ENCODE data around the gene TMSB10.

Gene TMSB10

DNA sequence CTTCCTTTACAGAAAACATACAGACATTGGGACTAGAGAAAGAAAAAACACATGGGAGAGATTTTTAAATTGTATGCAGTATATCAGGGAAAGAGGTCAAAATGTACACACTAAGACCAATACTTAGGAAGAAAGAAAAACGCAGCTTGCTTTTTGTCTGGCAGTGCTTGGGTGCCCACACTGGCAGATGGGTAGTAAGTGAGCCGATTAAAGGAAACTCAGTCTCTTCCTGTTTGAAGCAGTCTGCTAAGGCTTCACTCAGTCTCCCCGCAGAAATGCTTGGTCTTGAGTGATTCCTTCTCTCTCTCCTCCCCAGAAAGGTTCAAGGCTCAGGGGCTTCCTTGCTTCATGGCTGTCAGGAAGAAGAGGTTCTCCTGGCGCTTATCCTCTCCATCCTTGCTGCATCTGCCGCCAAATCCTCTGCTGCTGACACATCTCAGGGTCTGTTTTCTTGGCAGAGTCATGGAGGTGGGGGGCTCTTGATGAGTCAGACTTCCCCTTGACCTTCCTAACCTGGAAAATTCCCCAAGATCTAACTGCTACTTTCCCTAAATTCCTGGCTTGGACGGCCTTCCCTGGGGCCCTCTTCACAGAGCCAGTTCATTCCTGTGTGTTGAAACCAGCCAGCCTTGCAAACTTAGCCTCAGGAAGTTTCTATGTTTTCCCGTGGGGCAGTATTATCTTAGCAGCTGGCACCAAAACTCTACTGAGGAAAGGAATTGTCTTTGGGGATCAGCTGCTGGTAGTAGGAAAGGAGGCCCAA is 10.5 kb upstream of the TMSB10 start:
- TF ChIP-seq YY1 (tag by site-specific recombination; IDR thresholded peaks at IDR 0.05), result no peak
- TF ChIP-seq ZNF146 (tag by site-specific recombination; IDR thresholded peaks at IDR 0.05), result no peak
- TF ChIP-seq ZNF214 (tag by site-specific recombination; IDR thresholded peaks at IDR 0.05; ENCODE audit: borderline replicate concordance), result no peak
- TF ChIP-seq, protein P1, sequence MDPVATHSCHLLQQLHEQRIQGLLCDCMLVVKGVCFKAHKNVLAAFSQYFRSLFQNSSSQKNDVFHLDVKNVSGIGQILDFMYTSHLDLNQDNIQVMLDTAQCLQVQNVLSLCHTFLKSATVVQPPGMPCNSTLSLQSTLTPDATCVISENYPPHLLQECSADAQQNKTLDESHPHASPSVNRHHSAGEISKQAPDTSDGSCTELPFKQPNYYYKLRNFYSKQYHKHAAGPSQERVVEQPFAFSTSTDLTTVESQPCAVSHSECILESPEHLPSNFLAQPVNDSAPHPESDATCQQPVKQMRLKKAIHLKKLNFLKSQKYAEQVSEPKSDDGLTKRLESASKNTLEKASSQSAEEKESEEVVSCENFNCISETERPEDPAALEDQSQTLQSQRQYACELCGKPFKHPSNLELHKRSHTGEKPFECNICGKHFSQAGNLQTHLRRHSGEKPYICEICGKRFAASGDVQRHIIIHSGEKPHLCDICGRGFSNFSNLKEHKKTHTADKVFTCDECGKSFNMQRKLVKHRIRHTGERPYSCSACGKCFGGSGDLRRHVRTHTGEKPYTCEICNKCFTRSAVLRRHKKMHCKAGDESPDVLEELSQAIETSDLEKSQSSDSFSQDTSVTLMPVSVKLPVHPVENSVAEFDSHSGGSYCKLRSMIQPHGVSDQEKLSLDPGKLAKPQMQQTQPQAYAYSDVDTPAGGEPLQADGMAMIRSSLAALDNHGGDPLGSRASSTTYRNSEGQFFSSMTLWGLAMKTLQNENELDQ (tag by site-specific recombination; IDR thresholded peaks at IDR 0.05; ENCODE audit: low read depth), result no peak
- TF ChIP-seq HOXD13 (CRISPR knock-in tag; IDR thresholded peaks at IDR 0.05; ENCODE audit: borderline replicate concordance), result no peak
- TF ChIP-seq, protein P2, sequence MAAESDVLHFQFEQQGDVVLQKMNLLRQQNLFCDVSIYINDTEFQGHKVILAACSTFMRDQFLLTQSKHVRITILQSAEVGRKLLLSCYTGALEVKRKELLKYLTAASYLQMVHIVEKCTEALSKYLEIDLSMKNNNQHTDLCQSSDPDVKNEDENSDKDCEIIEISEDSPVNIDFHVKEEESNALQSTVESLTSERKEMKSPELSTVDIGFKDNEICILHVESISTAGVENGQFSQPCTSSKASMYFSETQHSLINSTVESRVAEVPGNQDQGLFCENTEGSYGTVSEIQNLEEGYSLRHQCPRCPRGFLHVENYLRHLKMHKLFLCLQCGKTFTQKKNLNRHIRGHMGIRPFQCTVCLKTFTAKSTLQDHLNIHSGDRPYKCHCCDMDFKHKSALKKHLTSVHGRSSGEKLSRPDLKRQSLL (tag by site-specific recombination; IDR thresholded peaks at IDR 0.05), result no peak
- TF ChIP-seq ZNF132 (tag by site-specific recombination; IDR thresholded peaks at IDR 0.05; ENCODE audit: borderline replicate concordance), result no peak
- no peak for TF ChIP-seq GLI4 (tag by site-specific recombination; IDR thresholded peaks at IDR 0.05)
- no peak for TF ChIP-seq ZNF514 (tag by site-specific recombination; IDR thresholded peaks at IDR 0.05)
- TF ChIP-seq GLIS1 (tag by site-specific recombination; IDR thresholded peaks at IDR 0.05), result no peak
- TF ChIP-seq ZNF600 (tag by site-specific recombination; IDR thresholded peaks at IDR 0.05), result no peak
- no peak for TF ChIP-seq REPIN1 (tag by site-specific recombination; IDR thresholded peaks at IDR 0.05; ENCODE audit: low read depth)
- TF ChIP-seq ZNF274 (IDR thresholded peaks at IDR 0.05; ENCODE audit: low read length), result no peak
- no peak for TF ChIP-seq ZNF274 (tag by site-specific recombination; IDR thresholded peaks at IDR 0.05; ENCODE audit: borderline replicate concordance)
- TF ChIP-seq ZNF416 (tag by site-specific recombination; IDR thresholded peaks at IDR 0.05), result no peak
- no peak for TF ChIP-seq FEZF1 (tag by site-specific recombination; IDR thresholded peaks at IDR 0.05)
- TF ChIP-seq OVOL3 (tag by site-specific recombination; IDR thresholded peaks at IDR 0.05), result no peak
- ChIA-PET POLR2A (no interaction called here), CTCF (interaction anchor here (1.0 kb wide), 1 partner anchor 31 kb away, joined by 4 read pairs; no protein-coding TSS in a partner anchor)
- Histone ChIP-seq H3K27ac (ENCODE audit: extremely low read depth, low read depth, low read length) (no peak overlapping the region), H3K9me3 (ENCODE audit: control insufficient read depth, insufficient read depth, low read depth, low read length) (no peaks in the 10 kb centered on the region), H3K4me3 (ENCODE audit: low read depth, low read length) (no peak overlapping the region), H3K36me3 (ENCODE audit: control insufficient read depth in 2 of 2, insufficient read depth in 1 of 2, low read length in 2 of 2) (no peaks in the 10 kb centered on the region), H3K4me1 (ENCODE audit: control insufficient read depth, insufficient read depth, low read length) (no peaks in the 10 kb centered on the region)

DNA sequence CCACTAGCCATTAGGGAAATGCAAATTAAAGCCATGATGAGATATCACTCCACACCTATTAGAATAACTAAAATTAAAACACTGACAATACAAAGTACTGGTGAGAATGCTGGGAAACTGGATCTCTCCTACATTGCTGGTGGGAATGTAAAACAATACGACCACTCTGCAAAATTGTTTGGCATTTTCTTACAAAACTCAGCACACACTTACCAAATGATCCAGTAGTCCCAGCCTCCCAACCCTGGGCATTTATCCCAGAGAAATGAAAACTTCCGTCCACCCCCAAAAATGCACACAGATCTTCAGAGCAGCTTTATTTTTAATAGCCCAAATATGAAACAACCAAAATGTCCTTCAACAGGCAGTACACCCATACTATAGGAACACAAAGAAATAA is 8.9 kb upstream of the TMSB10 start:
- H3K4me3 ChIP-seq (ENCODE audit: low read depth, low read length), result no peak overlapping the region
- CTCF ChIA-PET, result interaction anchor here (1.4 kb wide), 1 partner anchor 29 kb away, joined by 9 read pairs; no protein-coding TSS in a partner anchor
- H3K9me3 ChIP-seq (ENCODE audit: control insufficient read depth, insufficient read depth, low read depth, low read length), result no peaks in the 10 kb centered on the region
- no peak overlapping the region for H3K27ac ChIP-seq (ENCODE audit: extremely low read depth, low read depth, low read length)
- POLR2A ChIA-PET, result no interaction called here
- H3K36me3 ChIP-seq (ENCODE audit: control insufficient read depth in 2 of 2, insufficient read depth in 1 of 2, low read length in 2 of 2), result no peaks in the 10 kb centered on the region
- H3K4me1 ChIP-seq (ENCODE audit: control insufficient read depth, insufficient read depth, low read length), result no peaks in the 10 kb centered on the region
- TF ChIP-seq ZNF37A (tag by site-specific recombination; IDR thresholded peaks at IDR 0.05), result no peak

DNA sequence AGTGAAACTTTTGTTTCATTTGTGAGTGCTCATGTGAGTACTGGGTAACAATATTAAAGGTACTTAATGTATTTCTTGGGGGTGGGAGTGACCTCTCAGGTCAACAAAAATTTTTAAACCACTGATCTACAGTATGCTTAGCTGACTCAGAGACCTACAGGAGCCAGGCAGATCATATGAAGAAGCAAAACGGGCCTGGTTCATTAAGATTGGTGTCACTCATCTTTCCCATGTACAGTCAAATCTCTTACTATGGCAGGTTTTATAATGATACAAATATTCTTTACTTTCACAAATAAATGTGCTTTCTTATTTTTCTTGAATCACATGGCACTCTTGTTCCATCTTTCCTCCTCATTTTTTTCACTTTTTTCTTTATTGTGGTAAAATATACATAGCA is 7.7 kb upstream of the TMSB10 start:
- H3K27ac ChIP-seq (ENCODE audit: extremely low read depth, low read depth, low read length), result no peak overlapping the region
- no peak for TF ChIP-seq BCL11B (tag by site-specific recombination; IDR thresholded peaks at IDR 0.05; ENCODE audit: low read depth)
- TF ChIP-seq ZFP37 (tag by site-specific recombination; IDR thresholded peaks at IDR 0.05), result no peak
- TF ChIP-seq ZNF175 (tag by site-specific recombination; IDR thresholded peaks at IDR 0.05), result no peak
- no peak for TF ChIP-seq BCL11A (tag by site-specific recombination; IDR thresholded peaks at IDR 0.05; ENCODE audit: low read depth)
- no peak for TF ChIP-seq ZNF629 (tag by site-specific recombination; IDR thresholded peaks at IDR 0.05)
- no peaks in the 10 kb centered on the region for H3K9me3 ChIP-seq (ENCODE audit: control insufficient read depth, insufficient read depth, low read depth, low read length)
- ChIA-PET CTCF (interaction anchor here (1.2 kb wide), 2 partner anchors 28 to 403 kb away, joined by 3 to 15 read pairs; no protein-coding TSS in a partner anchor), POLR2A (no interaction called here)
- H3K4me1 ChIP-seq (ENCODE audit: control insufficient read depth, insufficient read depth, low read length), result no peaks in the 10 kb centered on the region
- no peak overlapping the region for H3K4me3 ChIP-seq (ENCODE audit: low read depth, low read length)
- H3K36me3 ChIP-seq (ENCODE audit: control insufficient read depth in 2 of 2, insufficient read depth in 1 of 2, low read length in 2 of 2), result no peaks in the 10 kb centered on the region

All from HEK293 (cell line).